Naive thymus-derived CD4-positive, alpha-beta T cell (primary cell): Measurements from ENCODE around the gene COL21A1. TPM values are rescaled to one million over a fixed set of nuclear protein-coding genes. Genes with fewer than 3 reads are reported as not detected.

Source experiments
- ATAC-seq: fragments of 150-1000 bp; cut with Tn5 transposase; 2 replicates; pipeline ENCODE4 v1.10.0; 2021; ENCODE audit warnings: mild to moderate bottlenecking, moderate library complexity
- CTCF ChIA-PET: fragments of 350-600 bp; sonication (Branson Sonifier 250); formaldehyde crosslinking; loops from one replicate; lab custom pipeline; 2021; ENCODE audit warnings: antibody characterized with exemption; lab: Charles Lee
- POLR2A ChIA-PET: fragments of 350-600 bp; sonication (Branson Sonifier 250); formaldehyde crosslinking; loops from one replicate; lab custom pipeline; 2021; ENCODE audit warnings: antibody characterized with exemption, inconsistent platforms; lab: Charles Lee
- DNase-seq, 9 donors: peaks; one replicate each; pipeline versions ENCODE4 v3.0.0 to v3.0.0-alpha.2; 2020 to 2022; ENCODE audit warnings: mixed read lengths in 1 of 9
- H3K27ac ChIP-seq: one replicate; pipeline ENCODE4 v1.7.0; 2013; ENCODE audit warnings: mild to moderate bottlenecking, low read depth, low read length, moderate library complexity
- H3K27me3 ChIP-seq, 2 donors: one replicate each; pipeline ENCODE4 v1.7.0; 2013; ENCODE audit warnings: low read length in 2 of 2, mild to moderate bottlenecking in 2 of 2, moderate library complexity in 2 of 2; ENCODE audit not compliant: control insufficient read depth in 2 of 2, insufficient read depth in 2 of 2
- H3K36me3 ChIP-seq, 3 experiments: 1 replicate in 2 of 3; 2 replicates in 1 of 3; pipeline ENCODE4 v1.7.0; 2013; ENCODE audit warnings: low read length in 3 of 3, mild to moderate bottlenecking in 3 of 3, moderate library complexity in 1 of 3; ENCODE audit not compliant: insufficient read depth in 3 of 3, control insufficient read depth in 2 of 3
- H3K4me1 ChIP-seq, 2 donors: one replicate each; pipeline ENCODE4 v1.7.0; 2013; ENCODE audit warnings: low read length in 2 of 2, mild to moderate bottlenecking in 2 of 2, moderate library complexity in 1 of 2; ENCODE audit not compliant: control insufficient read depth in 2 of 2, insufficient read depth in 2 of 2
- H3K4me3 ChIP-seq: 2 replicates; pipeline ENCODE4 v1.7.0; 2013; ENCODE audit warnings: mild to moderate bottlenecking, low read length
- H3K9me3 ChIP-seq, 3 experiments: 1 replicate in 2 of 3; 2 replicates in 1 of 3; pipeline ENCODE4 v1.7.0; 2013; ENCODE audit warnings: low read length in 3 of 3; ENCODE audit not compliant: control insufficient read depth in 2 of 3
- H3K27ac Mint-ChIP-seq, 9 donors: one replicate each; pipeline ENCODE4 v1.8.0; 2020 to 2022; ENCODE audit warnings: mixed read lengths in 9 of 9, mild to moderate bottlenecking in 8 of 9, moderate library complexity in 5 of 9, inconsistent platforms in 2 of 9
- H3K27me3 Mint-ChIP-seq, 5 donors: one replicate each; pipeline ENCODE4 v1.8.0; 2021 to 2022; ENCODE audit warnings: mixed read lengths in 5 of 5, mild to moderate bottlenecking in 1 of 5
- H3K36me3 Mint-ChIP-seq, 5 donors: one replicate each; pipeline ENCODE4 v1.8.0; 2020 to 2022; ENCODE audit warnings: mixed read lengths in 5 of 5, mild to moderate bottlenecking in 3 of 5, inconsistent platforms in 1 of 5
- H3K4me1 Mint-ChIP-seq, 7 donors: one replicate each; pipeline ENCODE4 v1.8.0; 2020 to 2022; ENCODE audit warnings: mixed read lengths in 7 of 7, mild to moderate bottlenecking in 3 of 7, inconsistent platforms in 1 of 7
- H3K4me3 Mint-ChIP-seq, 10 donors: one replicate each; pipeline ENCODE4 v1.8.0; 2020 to 2022; ENCODE audit warnings: mild to moderate bottlenecking in 10 of 10, mixed read lengths in 10 of 10, moderate library complexity in 6 of 10, inconsistent platforms in 2 of 10
- H3K9me3 Mint-ChIP-seq, 11 donors: one replicate each; pipeline ENCODE4 v1.8.0; 2020 to 2022; ENCODE audit warnings: mixed read lengths in 11 of 11, mild to moderate bottlenecking in 4 of 11, inconsistent platforms in 1 of 11, moderate library complexity in 1 of 11
- intact Hi-C, 2 donors: fragments of 100-400 bp; cut with micrococcal nuclease; formaldehyde crosslinking; loops; one replicate each; pipeline ENCODE4 v1.15.1; 2023
- polyA plus RNA-seq, 2 donors: library from polyadenylated mRNA; unstranded; fragments of 300-500 nt; fragmentation: Illumina TruSeq; gene quantifications; one replicate each; pipeline ENCODE4 v1.2.3, GENCODE V29; 2021
- total RNA-seq, 6 experiments: library from RNA in 5 of 6; stranded (reverse) in 5 of 6; gene quantifications; 1 replicate in 5 of 6; 2 replicates in 1 of 6; pipeline ENCODE4 v1.2.3 and lab custom pipeline; 2021 to 2026

Gene COL21A1
- total and polyA plus RNA-seq, 7 experiments from 2014 or later: not detected

- intact Hi-C loops: no loop called here
- Mint-ChIP-seq H3K9me3 (peaks cover 2 to 21% (median 11%) of the 10 kb centered on the region in 11 donors), H3K36me3 (no peaks in the 10 kb centered on the region), H3K4me1 (no peaks in the 10 kb centered on the region), H3K27ac (peak overlapping the region in 1 of 9 donors; percentile 67), H3K4me3 (no peak overlapping the region), H3K27me3 (no peaks in the 10 kb centered on the region)
- ATAC-seq: no peak
- DNase-seq: no peak
- H3K9me3 ChIP-seq: peaks cover 0 to 7% (median 0%) of the 10 kb centered on the region in 3 experiments
- H3K27ac ChIP-seq: no peak overlapping the region
- H3K4me3 ChIP-seq: no peak overlapping the region
- POLR2A ChIA-PET: no interaction called here
- no peaks in the 10 kb centered on the region for H3K36me3 ChIP-seq
- CTCF ChIA-PET: no interaction called here
- H3K4me1 ChIP-seq: no peaks in the 10 kb centered on the region
- H3K27me3 ChIP-seq: no peaks in the 10 kb centered on the region
Observed at GRCh38 chr6:56204134-56204533, 43.2 kb downstream of the COL21A1 start.

GRCh38 chr6:56199956-56200355 is 47.4 kb downstream of the COL21A1 start:
- Mint-ChIP-seq H3K27ac (no peak overlapping the region), H3K4me3 (no peak overlapping the region), H3K27me3 (no peaks in the 10 kb centered on the region), H3K9me3 (peaks cover 3 to 31% (median 7%) of the 10 kb centered on the region in 11 donors), H3K4me1 (no peaks in the 10 kb centered on the region), H3K36me3 (no peaks in the 10 kb centered on the region)
- Histone ChIP-seq H3K4me1 (no peaks in the 10 kb centered on the region), H3K27me3 (no peaks in the 10 kb centered on the region), H3K27ac (no peak overlapping the region), H3K9me3 (peaks cover 0 to 7% (median 0%) of the 10 kb centered on the region in 3 experiments), H3K4me3 (no peak overlapping the region), H3K36me3 (no peaks in the 10 kb centered on the region)
- DNase-seq (no peak), ATAC-seq (no peak)
- POLR2A ChIA-PET: no interaction called here
- CTCF ChIA-PET: no interaction called here
- intact Hi-C loops: no loop called here

GRCh38 chr6:56193846-56194245 is 53.5 kb downstream of the COL21A1 start:
- Mint-ChIP-seq H3K9me3 (peaks cover 6 to 32% (median 12%) of the 10 kb centered on the region in 11 donors), H3K27me3 (no peaks in the 10 kb centered on the region), H3K4me1 (no peaks in the 10 kb centered on the region), H3K27ac (no peak overlapping the region), H3K4me3 (no peak overlapping the region), H3K36me3 (peaks cover 0 to 4% (median 0%) of the 10 kb centered on the region in 5 donors)
- ChIA-PET CTCF (no interaction called here), POLR2A (no interaction called here)
- DNase-seq (no peak), ATAC-seq (no peak)
- Histone ChIP-seq H3K36me3 (no peaks in the 10 kb centered on the region), H3K4me1 (no peaks in the 10 kb centered on the region), H3K27ac (no peak overlapping the region), H3K27me3 (no peaks in the 10 kb centered on the region), H3K9me3 (no peaks in the 10 kb centered on the region), H3K4me3 (no peak overlapping the region)
- intact Hi-C loops: no loop called here

GRCh38 chr6:56188429-56188828 is 59.0 kb downstream of the COL21A1 start:
- ATAC-seq (no peak), DNase-seq (no peak)
- H3K27ac Mint-ChIP-seq: no peak overlapping the region
- H3K27me3 Mint-ChIP-seq: no peaks in the 10 kb centered on the region
- H3K4me3 Mint-ChIP-seq: no peak overlapping the region
- H3K9me3 Mint-ChIP-seq: peaks cover 0 to 24% (median 12%) of the 10 kb centered on the region in 11 donors
- ChIA-PET POLR2A (no interaction called here), CTCF (no interaction called here)
- H3K4me1 Mint-ChIP-seq: no peaks in the 10 kb centered on the region
- Histone ChIP-seq H3K4me3 (no peak overlapping the region), H3K9me3 (no peaks in the 10 kb centered on the region), H3K27ac (no peak overlapping the region), H3K27me3 (no peaks in the 10 kb centered on the region), H3K4me1 (no peaks in the 10 kb centered on the region), H3K36me3 (no peaks in the 10 kb centered on the region)
- intact Hi-C loops: no loop called here
- peaks cover 0 to 4% (median 0%) of the 10 kb centered on the region in 5 donors for H3K36me3 Mint-ChIP-seq

GRCh38 chr6:56187686-56188085 is 59.7 kb downstream of the COL21A1 start:
- Mint-ChIP-seq H3K9me3 (peaks cover 0 to 24% (median 12%) of the 10 kb centered on the region in 11 donors), H3K36me3 (peaks cover 0 to 4% (median 0%) of the 10 kb centered on the region in 5 donors), H3K4me3 (no peak overlapping the region), H3K4me1 (no peaks in the 10 kb centered on the region), H3K27me3 (no peaks in the 10 kb centered on the region), H3K27ac (no peak overlapping the region)
- Histone ChIP-seq H3K27ac (no peak overlapping the region), H3K36me3 (no peaks in the 10 kb centered on the region), H3K4me1 (no peaks in the 10 kb centered on the region), H3K27me3 (no peaks in the 10 kb centered on the region), H3K4me3 (no peak overlapping the region), H3K9me3 (no peaks in the 10 kb centered on the region)
- ATAC-seq (no peak), DNase-seq (no peak)
- CTCF ChIA-PET: no interaction called here
- POLR2A ChIA-PET: no interaction called here
- intact Hi-C loops: no loop called here

- H3K4me1 Mint-ChIP-seq: no peaks in the 10 kb centered on the region
- Histone ChIP-seq H3K27me3 (no peaks in the 10 kb centered on the region), H3K9me3 (peaks cover 0 to 11% (median 0%) of the 10 kb centered on the region in 3 experiments), H3K4me3 (no peak overlapping the region), H3K4me1 (no peaks in the 10 kb centered on the region), H3K36me3 (no peaks in the 10 kb centered on the region), H3K27ac (no peak overlapping the region)
- no peak overlapping the region for H3K27ac Mint-ChIP-seq
- peaks cover 8 to 51% (median 22%) of the 10 kb centered on the region in 11 donors for H3K9me3 Mint-ChIP-seq
- peaks cover 0 to 4% (median 0%) of the 10 kb centered on the region in 5 donors for H3K36me3 Mint-ChIP-seq
- ATAC-seq (no peak), DNase-seq (no peak)
- ChIA-PET POLR2A (no interaction called here), CTCF (no interaction called here)
- no peak overlapping the region for H3K4me3 Mint-ChIP-seq
- H3K27me3 Mint-ChIP-seq: no peaks in the 10 kb centered on the region
- intact Hi-C loops: no loop called here
Observed at GRCh38 chr6:56176741-56177140, 70.6 kb downstream of the COL21A1 start.

GRCh38 chr6:56173228-56173627 is 74.2 kb downstream of the COL21A1 start:
- Mint-ChIP-seq H3K36me3 (peaks cover 0 to 5% (median 0%) of the 10 kb centered on the region in 5 donors), H3K27ac (no peak overlapping the region), H3K4me3 (no peak overlapping the region), H3K9me3 (peaks cover 9 to 55% (median 24%) of the 10 kb centered on the region in 11 donors), H3K4me1 (no peaks in the 10 kb centered on the region), H3K27me3 (no peaks in the 10 kb centered on the region)
- Histone ChIP-seq H3K27me3 (no peaks in the 10 kb centered on the region), H3K4me3 (no peak overlapping the region), H3K4me1 (no peaks in the 10 kb centered on the region), H3K27ac (no peak overlapping the region), H3K9me3 (peaks cover 0 to 12% (median 0%) of the 10 kb centered on the region in 3 experiments), H3K36me3 (no peaks in the 10 kb centered on the region)
- DNase-seq (no peak), ATAC-seq (no peak)
- intact Hi-C loops: no loop called here
- ChIA-PET CTCF (no interaction called here), POLR2A (no interaction called here)
